CD14-positive monocyte (primary cell): ENCODE measurements around the gene B3GLCT. TPM values are rescaled to one million over a fixed set of nuclear protein-coding genes. Genes with fewer than 3 reads are reported as not detected.

Experiments
- DNase-seq, 3 donors: peaks; one replicate each; pipeline ENCODE4 v3.0.0-alpha.2; 2011 to 2022
- H2AFZ ChIP-seq: 2 replicates; pipeline ENCODE4 v1.6.0; 2012; ENCODE audit warnings: mild to moderate bottlenecking, low read depth, low read length, inconsistent platforms; ENCODE audit not compliant: insufficient read depth, poor library complexity, severe bottlenecking
- H3K27ac ChIP-seq, 2 donors: 1 replicate in 1 of 2; 2 replicates in 1 of 2; pipeline ENCODE4 v1.5.1; 2012 to 2013; ENCODE audit warnings: low read length in 2 of 2, control low read depth in 1 of 2, inconsistent platforms in 1 of 2, low read depth in 1 of 2, mild to moderate bottlenecking in 1 of 2
- H3K27me3 ChIP-seq, 2 donors: one replicate each; pipeline versions ENCODE4 v1.6.0 to v1.6.1; 2011 to 2013; ENCODE audit warnings: low read length in 2 of 2; ENCODE audit not compliant: control insufficient read depth in 2 of 2, insufficient read depth in 2 of 2
- H3K36me3 ChIP-seq, 2 donors: replicated peaks in 1 of 2; 1 replicate in 1 of 2; 2 replicates in 1 of 2; pipeline versions ENCODE4 v1.5.1 to v1.6.1; 2012 to 2013; ENCODE audit warnings: low read length in 2 of 2, control low read depth in 1 of 2, inconsistent platforms in 1 of 2, mild to moderate bottlenecking in 1 of 2; ENCODE audit not compliant: insufficient read depth in 2 of 2, control insufficient read depth in 1 of 2
- H3K4me1 ChIP-seq, 2 donors: 1 replicate in 1 of 2; 2 replicates in 1 of 2; pipeline versions ENCODE4 v1.5.1 to v1.6.1; 2012 to 2013; ENCODE audit warnings: low read length in 2 of 2, control low read depth in 1 of 2, inconsistent platforms in 1 of 2, mild to moderate bottlenecking in 1 of 2, moderate library complexity in 1 of 2; ENCODE audit not compliant: insufficient read depth in 2 of 2, control insufficient read depth in 1 of 2
- H3K4me2 ChIP-seq: replicated peaks from 2 replicates; pipeline ENCODE3; 2012; ENCODE audit warnings: low read length, moderate library complexity, mild to moderate bottlenecking; ENCODE audit not compliant: poor library complexity, severe bottlenecking; ENCODE audit errors: extremely low read depth
- H3K4me3 ChIP-seq, 3 experiments: fragments of 200-600 bp in 1 of 3; sonication (generic) in 1 of 3; replicated peaks in 1 of 3; 1 replicate in 2 of 3; 2 replicates in 1 of 3; pipeline ENCODE4 v1.5.1; 2011 to 2013; ENCODE audit warnings: low read length in 3 of 3, mild to moderate bottlenecking in 3 of 3, control low read depth in 2 of 3, low read depth in 2 of 3, inconsistent platforms in 1 of 3, moderate library complexity in 1 of 3
- H3K79me2 ChIP-seq: 2 replicates; pipeline ENCODE4 v1.6.0; 2012; ENCODE audit warnings: mild to moderate bottlenecking, control low read depth, inconsistent platforms, low read length, moderate library complexity; ENCODE audit not compliant: insufficient read depth
- H3K9ac ChIP-seq: 2 replicates; pipeline ENCODE4 v1.6.0; 2017; ENCODE audit warnings: low read length, mild to moderate bottlenecking; ENCODE audit not compliant: insufficient read depth, poor library complexity, severe bottlenecking
- H3K9me3 ChIP-seq, 2 donors: replicated peaks in 1 of 2; 1 replicate in 1 of 2; 2 replicates in 1 of 2; pipeline versions ENCODE4 v1.5.1 to v1.6.1; 2012 to 2013; ENCODE audit warnings: low read length in 2 of 2, control low read depth in 1 of 2; ENCODE audit not compliant: control insufficient read depth in 1 of 2, insufficient read depth in 1 of 2
- H4K20me1 ChIP-seq: 2 replicates; pipeline ENCODE4 v1.6.0; 2012; ENCODE audit warnings: mild to moderate bottlenecking, low read length, control low read depth, moderate library complexity; ENCODE audit not compliant: insufficient read depth
- H3K27ac Mint-ChIP-seq, 7 donors: one replicate each; pipeline ENCODE4 v1.8.0; 2020; ENCODE audit warnings: mild to moderate bottlenecking in 7 of 7, mixed read lengths in 7 of 7, moderate library complexity in 6 of 7, inconsistent platforms in 2 of 7
- H3K27me3 Mint-ChIP-seq, 3 donors: one replicate each; pipeline ENCODE4 v1.8.0; 2021 to 2022; ENCODE audit warnings: low read depth in 3 of 3, mild to moderate bottlenecking in 3 of 3, mixed read lengths in 3 of 3, moderate library complexity in 3 of 3, inconsistent platforms in 1 of 3
- H3K36me3 Mint-ChIP-seq, 2 donors: one replicate each; pipeline ENCODE4 v1.8.0; 2020; ENCODE audit warnings: mixed read lengths in 2 of 2, inconsistent platforms in 1 of 2, mild to moderate bottlenecking in 1 of 2
- H3K4me1 Mint-ChIP-seq: one replicate; pipeline ENCODE4 v1.8.0; 2020; ENCODE audit warnings: mild to moderate bottlenecking, mixed read lengths
- H3K4me3 Mint-ChIP-seq, 2 donors: one replicate each; pipeline ENCODE4 v1.8.0; 2020; ENCODE audit warnings: mild to moderate bottlenecking in 2 of 2, mixed read lengths in 2 of 2, moderate library complexity in 1 of 2
- H3K9me3 Mint-ChIP-seq, 7 donors: one replicate each; pipeline ENCODE4 v1.8.0; 2020 to 2022; ENCODE audit warnings: mixed read lengths in 7 of 7, mild to moderate bottlenecking in 6 of 7, moderate library complexity in 6 of 7, inconsistent platforms in 2 of 7
- CTCF ChIP-seq: fragments of 200-600 bp; IDR thresholded peaks from one replicate; pipeline ENCODE4 v1.8.0; 2022; ENCODE audit warnings: antibody characterized with exemption, mild to moderate bottlenecking
- WGBS: methylation state at CpG from one replicate; pipeline ENCODE4 v1.1.5; 2013; ENCODE audit warnings: missing lambda C conversion rate; ENCODE audit not compliant: insufficient coverage; 5-methylcytosine and 5-hydroxymethylcytosine counted together
- intact Hi-C, 2 donors: fragments of 100-400 bp; cut with micrococcal nuclease; formaldehyde crosslinking; loops; one replicate each; pipeline versions ENCODE4 v1.15.0 to v1.15.1; 2023
- polyA plus RNA-seq, 3 donors: library from polyadenylated mRNA; depleted of rRNA in 1 of 3; unstranded in 2 of 3; stranded (reverse) in 1 of 3; fragments of 300-500 nt in 2 of 3; fragments of >200 nt in 1 of 3; fragmentation: Illumina TruSeq in 2 of 3; gene quantifications; 1 replicate in 2 of 3; 2 replicates in 1 of 3; pipeline ENCODE4 v1.2.3, GENCODE V29; 2012 to 2021

Gene B3GLCT
- polyA plus RNA-seq, 3 donors: 0.63 to 2.0 (median 2.0) TPM

- Histone ChIP-seq H3K36me3 (no peaks in the 10 kb centered on the region), H2AFZ (no peak overlapping the region), H3K9me3 (no peaks in the 10 kb centered on the region), H3K9ac (no peak overlapping the region), H3K27ac (no peak overlapping the region), H4K20me1 (no peaks in the 10 kb centered on the region), H3K4me3 (no peak overlapping the region), H3K4me1 (no peaks in the 10 kb centered on the region), H3K4me2 (no peak overlapping the region), H3K79me2 (no peaks in the 10 kb centered on the region), H3K27me3 (no peaks in the 10 kb centered on the region)
- TF ChIP-seq CTCF: no peak
- H3K27ac Mint-ChIP-seq: no peak overlapping the region
- peaks cover 0 to 3% of the 10 kb centered on the region in 2 donors for H3K36me3 Mint-ChIP-seq
- DNase-seq: no peak
- intact Hi-C loops: no loop called here
- H3K4me3 Mint-ChIP-seq: no peak overlapping the region
- peaks cover 0 to 4% (median 0%) of the 10 kb centered on the region in 7 donors for H3K9me3 Mint-ChIP-seq
- WGBS: 100% methylated on average over 3 of the region's 6 CpGs
- H3K4me1 Mint-ChIP-seq: no peaks in the 10 kb centered on the region
- H3K27me3 Mint-ChIP-seq: no peaks in the 10 kb centered on the region
Observed at GRCh38 chr13:31322702-31323405, 123.1 kb downstream of the B3GLCT start.

- Histone ChIP-seq H3K4me1 (no peaks in the 10 kb centered on the region), H3K27me3 (no peaks in the 10 kb centered on the region), H3K27ac (no peak overlapping the region), H3K9ac (no peak overlapping the region), H4K20me1 (no peaks in the 10 kb centered on the region), H2AFZ (no peak overlapping the region), H3K4me3 (no peak overlapping the region), H3K4me2 (no peak overlapping the region), H3K36me3 (no peaks in the 10 kb centered on the region), H3K9me3 (no peaks in the 10 kb centered on the region), H3K79me2 (no peaks in the 10 kb centered on the region)
- Mint-ChIP-seq H3K4me1 (no peaks in the 10 kb centered on the region), H3K27me3 (no peaks in the 10 kb centered on the region), H3K9me3 (peaks cover 0 to 4% (median 0%) of the 10 kb centered on the region in 7 donors), H3K36me3 (peaks cover 4 to 11% of the 10 kb centered on the region in 2 donors), H3K4me3 (no peak overlapping the region), H3K27ac (no peak overlapping the region)
- 100% methylated on average over 2 of the region's 7 CpGs for WGBS
- DNase-seq: no peak
- intact Hi-C loops: no loop called here
- no peak for TF ChIP-seq CTCF
Observed at GRCh38 chr13:31327182-31327860, 127.5 kb downstream of the B3GLCT start.
